Measurements from ENCODE around the gene KIF25. TPM values are rescaled to one million over a fixed set of nuclear protein-coding genes. Genes with fewer than 3 reads are reported as not detected.

The KIF25 gene
- total RNA-seq, 4 donors from 2014 or later: 0.17 TPM; not detected in 3

DNA sequence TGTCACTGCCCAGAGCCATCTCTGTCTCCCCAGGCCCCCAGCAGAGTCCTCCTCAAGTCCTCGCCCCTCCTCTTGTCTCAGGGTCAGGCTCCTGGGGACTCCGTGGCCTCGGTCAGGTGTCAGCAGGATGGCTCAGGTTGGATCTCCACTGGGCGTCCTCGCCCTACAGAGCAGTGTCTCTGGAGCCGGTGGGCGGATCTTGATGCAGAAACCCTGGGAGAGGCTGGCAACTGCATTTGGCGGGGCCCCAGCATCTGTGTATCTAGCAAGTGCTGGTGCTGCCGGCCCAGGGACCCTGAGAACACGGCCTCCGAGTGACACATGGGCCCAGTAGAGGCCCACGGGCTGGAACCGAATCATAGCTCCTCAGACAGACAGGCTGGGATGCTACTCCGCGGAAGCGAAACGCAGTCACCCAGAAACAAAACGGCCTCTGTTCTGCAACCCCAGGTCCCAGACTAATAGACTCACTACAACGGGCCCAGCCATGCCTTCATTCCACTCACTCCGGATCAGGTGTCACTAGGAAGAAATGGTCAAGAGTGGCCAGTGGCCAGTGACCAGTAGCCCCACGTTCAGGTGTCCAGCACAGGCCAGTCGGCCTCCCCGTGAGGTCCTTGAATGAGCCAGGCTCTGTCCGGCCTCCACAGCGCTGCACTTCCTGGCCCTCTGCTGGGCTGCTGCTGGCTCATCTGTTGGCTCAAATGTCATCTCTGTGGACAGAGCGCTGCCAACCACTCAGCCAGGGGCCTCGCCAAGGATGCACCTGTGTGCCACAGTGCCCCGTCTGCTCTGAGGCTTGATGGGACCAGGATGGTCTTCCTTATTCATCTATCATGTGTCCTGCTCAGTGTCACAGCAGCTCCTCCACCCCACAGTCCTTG, 94.2 kb downstream of the KIF25 start:
- 93% methylated on average over 14 of the region's 28 CpGs for WGBS
- no peaks in the 10 kb centered on the region for H3K9me3 ChIP-seq
- H3K36me3 ChIP-seq: no peaks in the 10 kb centered on the region
- no peak for DNase-seq (ENCODE audit: extremely low spot score)
- TF ChIP-seq CTCF (IDR thresholded peaks at IDR 0.05) (no peak), POLR2A (IDR thresholded peaks at IDR 0.05; ENCODE audit: low read depth) (no peak), EP300 (IDR thresholded peaks at IDR 0.05) (no peak), POLR2AphosphoS5 (IDR thresholded peaks at IDR 0.05) (no peak)
- H3K4me3 ChIP-seq: no peak overlapping the region
- no peak overlapping the region for H3K27ac ChIP-seq (replicated peaks in 1 of 4)
- H3K4me1 ChIP-seq: peaks cover 6 to 18% (median 16%) of the 10 kb centered on the region in 4 donors
- H3K27me3 ChIP-seq: no peaks in the 10 kb centered on the region
- intact Hi-C loops (cut with DNase I): no loop called here

DNA sequence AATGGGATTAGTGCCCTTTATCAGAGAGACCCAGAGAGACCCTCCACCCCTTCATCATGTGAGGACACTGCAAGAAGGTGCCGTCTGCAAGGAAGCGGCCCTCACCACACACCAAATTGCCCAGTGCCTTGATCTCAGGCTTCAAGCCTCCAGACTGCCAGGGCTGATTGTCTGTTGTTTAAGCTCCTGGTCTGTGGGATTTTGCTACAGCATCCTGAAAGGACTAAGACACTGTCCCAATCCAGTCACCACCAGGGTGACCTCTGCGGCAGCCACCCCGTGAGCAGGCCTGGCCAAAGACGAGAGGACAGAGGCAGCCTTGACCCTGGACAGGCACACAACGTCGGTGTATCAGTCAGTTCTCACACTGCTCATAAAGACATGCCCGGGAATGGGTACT, 95.1 kb downstream of the KIF25 start:
- Histone ChIP-seq H3K27me3 (peaks cover 0 to 5% (median 0%) of the 10 kb centered on the region in 4 donors), H3K36me3 (no peaks in the 10 kb centered on the region), H3K9me3 (no peaks in the 10 kb centered on the region), H3K4me1 (peaks cover 6 to 18% (median 15%) of the 10 kb centered on the region in 4 donors), H3K27ac (replicated peaks in 1 of 4) (no peak overlapping the region), H3K4me3 (no peak overlapping the region)
- no peak for TF ChIP-seq POLR2AphosphoS5 (IDR thresholded peaks at IDR 0.05)
- no peak for TF ChIP-seq CTCF (IDR thresholded peaks at IDR 0.05)
- no peak for TF ChIP-seq EP300 (IDR thresholded peaks at IDR 0.05)
- TF ChIP-seq POLR2A (IDR thresholded peaks at IDR 0.05; ENCODE audit: low read depth): no peak
- intact Hi-C loops (cut with DNase I): no loop called here
- WGBS: 83% methylated on average over 7 of the region's 8 CpGs
- no peak for DNase-seq (ENCODE audit: extremely low spot score)

- TF ChIP-seq CTCF (IDR thresholded peaks at IDR 0.05): no peak
- TF ChIP-seq EP300 (IDR thresholded peaks at IDR 0.05): no peak
- no peak for TF ChIP-seq POLR2A (IDR thresholded peaks at IDR 0.05; ENCODE audit: low read depth)
- no peak for TF ChIP-seq POLR2AphosphoS5 (IDR thresholded peaks at IDR 0.05)
- peaks cover 5 to 18% (median 10%) of the 10 kb centered on the region in 4 donors for H3K4me1 ChIP-seq
- no peak overlapping the region for H3K27ac ChIP-seq (replicated peaks in 1 of 4)
- no peak for DNase-seq (ENCODE audit: extremely low spot score)
- H3K27me3 ChIP-seq: peaks cover 0 to 9% (median 0%) of the 10 kb centered on the region in 4 donors
- H3K36me3 ChIP-seq: no peaks in the 10 kb centered on the region
- WGBS: 74% methylated on average over 11 of the region's 12 CpGs
- intact Hi-C loops (cut with DNase I): no loop called here
- H3K4me3 ChIP-seq: no peak overlapping the region
- H3K9me3 ChIP-seq: no peaks in the 10 kb centered on the region
These were observed 95.6 kb downstream of the KIF25 start for GRCh38 chr6:168093071-168093505.

- no peak overlapping the region for H3K27ac ChIP-seq (replicated peaks in 1 of 4)
- no peak for DNase-seq (ENCODE audit: extremely low spot score)
- intact Hi-C loops (cut with DNase I): no loop called here
- WGBS: 92% methylated on average over 11 of the region's 11 CpGs
- no peak for TF ChIP-seq CTCF (IDR thresholded peaks at IDR 0.05)
- no peak for TF ChIP-seq EP300 (IDR thresholded peaks at IDR 0.05)
- no peak for TF ChIP-seq POLR2A (IDR thresholded peaks at IDR 0.05; ENCODE audit: low read depth)
- TF ChIP-seq POLR2AphosphoS5 (IDR thresholded peaks at IDR 0.05): no peak
- peaks cover 0 to 13% (median 5%) of the 10 kb centered on the region in 4 donors for H3K4me1 ChIP-seq
- peaks cover 0 to 15% (median 0%) of the 10 kb centered on the region in 4 donors for H3K27me3 ChIP-seq
- no peak overlapping the region for H3K4me3 ChIP-seq
- no peaks in the 10 kb centered on the region for H3K9me3 ChIP-seq
- H3K36me3 ChIP-seq: no peaks in the 10 kb centered on the region
These were observed 96.2 kb downstream of the KIF25 start for GRCh38 chr6:168093634-168094033.

Other genes with a start within 250 kb of the KIF25 start
- 10 to 100 TPM; 66.9 to 88.0 (median 75.3) TPM for gene AFDN, start 170.8 kb upstream of the KIF25 start, total RNA-seq
- under 1 TPM in 1 of 4 donors, not detected in 3; 0.17 TPM for gene FRMD1, start 81.5 kb downstream of the KIF25 start, total RNA-seq